ENCODE data around the gene OXTR.
"Not testable (repeated sequence)": the region's sequence is repeated elsewhere in the genome, so short reads cannot be mapped to it uniquely, and the experiment has no call there.

The OXTR gene

DNA sequence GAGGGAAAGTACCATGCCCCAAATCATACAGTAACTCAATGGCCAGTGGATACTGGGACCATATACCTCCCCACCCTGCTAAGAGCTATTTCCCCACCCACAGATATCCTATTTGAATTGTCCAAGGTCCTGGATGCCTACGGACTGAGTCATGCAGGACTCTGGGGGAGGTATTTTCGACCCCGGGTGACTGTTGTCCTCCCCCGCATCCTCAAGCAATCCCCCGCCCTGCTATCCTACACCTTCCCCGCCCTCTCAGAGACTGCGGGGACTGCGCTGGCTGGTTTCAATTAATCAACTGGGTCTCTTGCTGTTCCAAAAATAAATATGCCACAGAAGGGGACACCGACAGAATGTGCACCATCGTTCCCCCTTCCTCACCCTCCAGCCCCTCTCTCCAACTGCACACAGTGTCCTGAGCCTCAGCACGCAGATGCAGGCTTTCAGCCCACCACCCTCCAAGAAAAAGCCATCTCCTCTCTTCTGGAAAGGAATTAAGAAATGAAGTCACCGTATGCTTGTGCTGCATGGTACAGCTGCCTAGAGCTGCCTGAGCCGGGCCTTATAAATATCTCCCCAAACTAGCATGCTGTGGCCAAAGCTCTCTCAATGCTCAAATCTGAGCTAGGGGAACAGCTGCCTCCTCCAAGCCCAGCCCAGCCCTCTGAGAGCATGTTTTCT is 27.7 kb downstream of the OXTR start:
- DNase-seq (ENCODE audit: low read depth), result peak; percentile 93

DNA sequence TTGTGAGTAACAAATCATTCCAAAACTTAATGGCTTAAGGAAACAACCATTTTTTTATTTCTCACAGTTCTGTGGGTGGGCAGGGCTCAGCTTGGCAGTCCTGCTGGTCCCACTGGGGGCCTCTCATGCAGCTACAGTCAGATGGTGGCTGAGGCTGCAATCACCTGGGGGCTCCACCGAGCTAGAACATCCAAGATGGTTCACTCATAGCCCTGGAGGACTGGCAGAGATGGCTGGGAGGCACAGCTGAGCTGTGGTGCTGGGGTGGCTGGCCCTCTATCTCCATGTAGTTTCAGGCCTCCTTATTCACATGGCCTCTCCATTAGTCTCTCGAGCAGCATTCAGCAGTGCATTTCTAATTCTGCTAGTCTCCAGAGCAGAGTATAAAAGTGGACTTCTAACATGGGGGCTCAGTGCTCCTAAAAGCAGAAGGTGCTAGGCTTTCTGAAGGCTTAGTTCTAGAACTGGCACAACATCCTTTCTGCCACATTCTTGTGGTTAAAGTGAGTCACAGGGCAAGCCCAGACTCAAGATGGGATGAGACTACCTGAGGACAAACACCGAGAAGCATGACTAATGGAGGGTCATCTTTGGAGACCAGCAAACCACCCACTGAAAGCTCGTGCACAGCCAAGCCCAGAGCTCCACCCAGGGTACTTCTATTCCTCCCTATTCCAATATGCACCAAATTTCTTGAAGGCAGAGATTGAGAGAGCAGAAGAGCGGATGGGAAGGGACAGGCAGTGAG is 29.5 kb downstream of the OXTR start:
- DNase-seq (ENCODE audit: low read depth), result peak; percentile 81

DNA sequence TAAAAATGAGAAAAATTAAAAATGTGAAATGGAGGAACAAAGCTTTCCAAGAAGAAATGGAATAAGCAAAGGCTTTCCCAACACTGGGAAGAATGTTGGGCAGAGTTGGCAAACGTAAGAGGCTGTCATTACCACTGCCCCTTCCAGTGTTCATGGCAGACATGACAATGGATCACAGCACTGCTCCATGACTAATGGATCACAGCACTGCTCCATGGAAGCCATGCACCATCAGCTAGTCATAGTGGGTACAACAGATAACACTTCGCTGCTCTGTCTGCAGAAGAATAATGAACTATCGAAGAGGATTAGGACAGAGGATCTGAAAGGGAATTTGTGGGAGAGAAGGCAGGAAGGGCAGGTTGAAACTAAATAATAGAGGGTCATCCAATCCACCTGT is 30.8 kb downstream of the OXTR start:
- DNase-seq (ENCODE audit: low read depth), result no peak

DNA sequence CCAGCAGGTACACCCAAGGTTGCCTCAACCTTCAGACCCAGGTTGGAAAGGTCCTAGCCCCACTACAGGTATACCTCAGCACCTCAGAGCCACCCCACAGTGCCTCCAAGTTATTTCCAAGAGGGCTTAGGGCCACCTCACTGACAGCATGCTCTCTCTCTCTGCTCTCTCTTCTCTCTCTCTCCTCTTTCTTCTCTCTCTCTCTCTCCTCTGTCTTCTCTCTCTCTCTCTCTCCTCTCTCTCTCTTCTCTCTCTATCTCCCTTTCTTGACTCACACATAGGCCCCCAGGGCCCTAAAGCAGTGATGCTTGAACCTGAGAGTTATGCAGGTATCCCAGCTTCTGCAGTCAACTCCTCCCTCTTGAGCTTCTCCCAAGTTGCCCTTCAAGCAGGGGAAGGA is 31.6 kb downstream of the OXTR start:
- DNase-seq (ENCODE audit: low read depth), result no peak

DNA sequence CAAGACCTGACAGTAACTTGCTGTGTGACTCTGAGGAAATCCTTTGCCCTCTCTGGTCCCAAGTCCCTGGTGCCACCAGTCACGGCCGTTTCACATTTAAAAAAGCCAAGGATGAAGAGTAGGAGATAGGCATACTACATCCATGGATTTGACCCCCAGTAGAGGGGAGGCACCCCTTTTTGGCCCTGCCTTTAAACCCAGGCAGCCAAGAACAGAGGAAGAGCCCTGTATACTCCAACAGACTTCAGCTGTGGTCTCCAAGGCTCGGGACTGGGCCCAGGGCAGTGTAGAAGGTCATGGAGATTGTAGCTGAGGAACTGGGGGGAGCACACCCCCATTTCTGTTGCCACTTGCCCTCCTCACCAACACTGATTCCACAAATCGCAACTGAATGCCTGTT is 32.1 kb downstream of the OXTR start:
- no peak for DNase-seq (ENCODE audit: low read depth)

DNA sequence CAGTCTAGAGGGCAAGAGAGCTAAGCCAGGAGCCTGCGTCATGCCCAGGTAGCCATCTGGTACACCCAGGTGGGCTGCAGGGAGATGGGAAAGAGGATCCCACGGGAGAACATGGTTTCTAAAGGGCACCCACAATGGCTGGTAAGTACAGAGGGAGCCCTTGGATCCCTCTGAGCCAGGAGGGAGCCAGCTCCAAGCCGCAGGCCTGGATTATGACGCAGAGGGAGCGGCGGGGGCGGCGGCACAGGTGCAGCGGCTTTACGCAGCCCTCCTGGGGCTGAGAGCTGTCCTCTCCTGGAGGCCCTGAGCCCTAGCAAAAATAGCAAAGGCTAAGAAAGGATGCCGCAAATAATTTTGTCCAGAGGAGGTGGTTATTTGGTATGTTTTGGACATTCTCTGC is 33.0 kb downstream of the OXTR start:
- DNase-seq (ENCODE audit: low read depth), result no peak

DNA sequence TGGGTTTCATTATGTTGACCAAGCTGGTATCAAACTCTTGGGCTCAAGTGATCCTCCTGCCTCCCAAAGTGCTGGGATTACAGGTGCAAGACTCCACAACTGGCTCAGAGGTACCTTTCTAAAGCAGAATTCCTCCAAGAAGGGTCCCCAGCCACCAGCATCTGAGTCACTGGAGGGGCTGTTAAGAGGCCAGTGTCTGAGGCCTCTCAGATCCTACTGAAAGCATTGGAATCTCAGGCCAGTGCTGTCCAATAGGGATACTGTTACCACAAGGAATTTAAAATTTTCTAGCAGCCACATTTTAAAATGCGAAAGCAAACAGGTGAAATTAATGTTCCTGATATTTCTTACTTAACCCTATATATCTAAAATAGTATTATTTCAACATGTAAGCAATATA is 34.5 kb downstream of the OXTR start:
- DNase-seq (ENCODE audit: low read depth), result no peak

DNA sequence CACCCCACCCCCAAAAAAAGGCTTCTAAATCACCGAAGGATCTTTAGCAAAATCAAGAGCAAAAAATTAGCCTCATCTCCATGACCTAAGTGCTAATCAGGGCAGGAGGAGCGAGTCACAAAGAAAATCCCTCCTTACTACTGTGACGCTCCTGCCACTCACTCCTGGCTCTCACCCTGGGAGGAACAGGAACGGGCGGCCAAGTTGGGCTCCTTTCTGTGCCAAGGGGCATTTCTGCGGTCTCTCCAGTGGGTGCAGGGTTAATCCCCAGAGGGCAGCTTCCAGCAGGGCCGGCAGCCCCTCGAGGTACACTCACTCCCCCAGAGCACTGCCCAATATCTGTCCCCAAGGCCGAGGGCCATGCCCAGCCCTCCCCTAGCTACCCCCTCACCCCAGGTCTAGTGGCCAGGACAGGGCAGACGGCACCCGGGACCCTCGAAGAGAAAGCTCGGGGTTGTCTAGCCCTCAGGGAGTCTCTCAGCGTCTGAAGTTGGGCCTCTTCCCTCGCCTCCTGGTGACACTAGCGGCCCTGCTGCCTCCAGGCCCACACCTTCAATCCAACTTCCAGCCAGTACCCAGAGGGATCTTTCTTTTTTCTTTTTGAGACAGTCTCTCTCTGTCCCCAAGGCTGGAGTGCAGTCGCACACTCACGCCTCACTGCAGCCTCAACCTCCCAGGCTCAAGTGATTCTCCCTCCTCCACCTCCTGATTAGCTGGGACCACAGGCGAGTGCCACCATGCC is 35.1 kb downstream of the OXTR start:
- DNase-seq (ENCODE audit: low read depth), result no peak

DNA sequence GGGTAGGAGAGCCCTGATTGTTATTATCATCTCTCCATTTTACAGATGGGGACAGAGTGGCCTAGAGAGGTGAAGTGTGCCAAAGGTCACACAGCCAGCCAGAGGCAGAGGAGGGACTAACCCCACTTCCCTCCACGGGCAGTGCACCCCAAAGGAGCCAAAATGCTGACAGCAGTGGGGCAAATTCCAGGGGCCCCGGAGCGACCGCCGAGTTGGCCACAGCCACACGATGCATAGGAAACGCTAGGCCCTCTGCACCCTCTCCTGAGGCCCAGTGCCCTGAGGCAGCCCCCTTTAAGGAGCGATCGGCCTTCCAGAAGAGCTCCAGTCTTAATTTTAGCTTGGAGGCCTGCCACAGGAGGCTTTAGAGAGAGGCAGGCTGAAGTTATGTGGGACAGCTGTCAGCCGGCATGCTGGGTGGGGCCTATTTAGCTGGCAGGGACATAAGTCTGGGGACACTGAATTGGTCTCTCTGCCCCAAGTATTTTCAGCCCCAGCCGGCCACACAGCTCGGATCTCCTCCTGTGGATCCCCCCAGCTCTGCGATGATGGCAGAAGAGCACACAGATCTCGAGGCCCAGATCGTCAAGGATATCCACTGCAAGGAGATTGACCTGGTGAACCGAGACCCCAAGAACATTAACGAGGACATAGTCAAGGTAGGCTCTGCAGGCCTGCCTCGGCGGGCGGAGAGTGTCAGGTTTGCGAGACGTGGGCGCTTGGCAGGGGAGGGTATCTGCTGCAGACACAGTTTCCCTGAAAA is 35.9 kb downstream of the OXTR start, which contains the start of gene CAV3:
TSS of gene CAV3 (plus strand) at position 471 of the 763 bp plus-strand sequence. CDS start at position 546, 75 bp downstream.
- peak; percentile 34 for DNase-seq (ENCODE audit: low read depth)

DNA sequence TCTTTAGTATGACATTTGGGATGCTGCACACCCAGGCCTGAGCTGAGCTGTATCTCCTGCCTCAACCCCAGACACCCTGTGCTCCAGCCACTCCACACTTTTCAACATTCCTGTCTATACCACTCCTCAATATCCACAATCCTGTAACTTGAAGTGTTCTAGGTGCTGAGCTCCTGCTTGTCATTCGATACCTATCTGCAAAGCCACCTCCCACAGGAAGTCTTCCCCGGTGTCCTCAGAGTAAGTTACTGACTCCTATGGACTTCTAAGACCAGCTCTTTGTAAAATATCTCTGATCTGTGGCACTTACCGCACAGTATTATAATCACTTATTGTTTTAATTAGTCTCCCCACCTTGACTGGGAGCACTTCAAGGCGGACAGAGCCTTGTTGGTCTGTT is 37.0 kb downstream of the OXTR start:
- no peak for DNase-seq (ENCODE audit: low read depth)

DNA sequence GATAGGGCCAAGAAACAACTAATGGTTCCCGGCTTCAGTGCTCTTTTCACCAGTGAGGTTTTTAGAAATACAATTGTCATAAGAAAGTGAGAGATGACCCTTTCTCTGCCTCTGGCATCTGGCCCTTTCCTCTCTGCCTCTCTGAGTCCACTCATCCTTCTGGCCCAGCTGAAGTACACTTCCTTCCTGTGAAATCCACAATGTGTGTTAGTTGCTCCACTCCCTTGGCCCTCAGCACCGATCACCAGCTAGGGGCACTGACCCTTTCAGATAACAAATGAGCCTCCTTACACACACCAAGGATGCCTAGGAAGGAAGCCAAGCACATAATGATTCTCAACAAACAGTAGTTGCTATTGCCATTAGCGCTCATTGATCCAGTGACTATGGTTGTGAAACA is 38.8 kb downstream of the OXTR start:
- DNase-seq (ENCODE audit: low read depth), result peak; percentile 30

DNA sequence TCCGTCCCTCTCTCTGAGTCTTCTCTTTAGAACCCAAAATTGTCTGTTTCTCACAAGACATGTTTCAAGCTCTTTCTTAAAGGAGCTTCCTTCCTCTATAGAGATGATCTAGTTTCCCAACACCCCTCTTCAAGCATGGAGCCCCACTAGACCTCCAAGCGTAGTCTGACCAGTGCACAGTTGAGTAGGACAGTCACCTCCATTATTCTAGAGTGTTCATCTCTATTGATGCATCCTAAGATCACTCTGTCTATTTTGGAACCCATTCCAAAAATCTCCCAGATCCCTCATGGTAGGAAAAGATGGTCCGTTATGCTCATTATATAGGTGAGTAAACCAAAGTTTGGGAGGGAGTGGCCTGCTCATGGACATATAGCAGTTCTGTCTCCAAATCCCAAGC is 39.9 kb downstream of the OXTR start:
- DNase-seq (ENCODE audit: low read depth), result no peak

DNA sequence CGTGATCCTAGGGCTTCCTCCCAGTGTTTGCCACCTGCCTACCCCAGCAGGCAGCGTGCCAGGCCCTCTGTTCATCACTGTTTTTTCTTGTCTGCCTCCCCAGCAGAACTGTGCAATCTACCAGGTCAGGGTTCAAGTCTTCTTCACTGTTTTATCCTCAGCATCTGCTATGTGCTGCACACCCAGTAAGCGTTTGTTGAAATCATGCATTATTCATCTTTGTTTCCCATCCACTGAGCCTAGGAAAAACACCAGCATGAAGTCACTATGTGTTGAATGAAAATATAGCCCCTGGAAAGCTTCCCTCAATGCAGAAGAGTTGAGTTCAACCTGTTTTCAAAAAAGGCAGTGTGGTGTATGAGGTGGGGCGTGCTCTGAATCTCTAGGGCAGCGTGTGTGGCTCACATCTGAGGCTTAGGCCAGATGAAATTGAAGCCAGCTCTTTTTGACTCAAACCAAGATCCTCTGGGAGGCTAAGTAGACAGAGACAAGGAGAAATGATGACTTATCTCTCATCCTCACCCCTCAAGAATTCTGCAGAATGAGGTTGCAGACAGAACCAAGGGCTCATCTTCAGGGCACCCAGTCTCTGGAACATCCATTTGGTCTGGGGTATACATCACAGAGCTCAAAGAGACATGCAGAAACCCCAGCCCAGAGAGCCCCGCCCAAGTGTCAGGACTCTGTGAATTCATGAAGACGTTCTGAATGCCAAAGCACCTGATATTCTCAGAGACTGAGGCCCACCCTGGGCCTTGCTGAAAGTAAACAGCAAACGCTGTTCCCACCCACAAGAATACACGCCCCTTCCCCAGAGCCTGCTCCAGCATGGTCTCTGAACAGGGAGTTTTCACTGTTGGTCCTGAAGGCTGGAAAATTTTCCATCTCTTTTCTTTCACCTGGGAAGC is 41.6 kb downstream of the OXTR start:
- no peak for DNase-seq (ENCODE audit: low read depth)

DNA sequence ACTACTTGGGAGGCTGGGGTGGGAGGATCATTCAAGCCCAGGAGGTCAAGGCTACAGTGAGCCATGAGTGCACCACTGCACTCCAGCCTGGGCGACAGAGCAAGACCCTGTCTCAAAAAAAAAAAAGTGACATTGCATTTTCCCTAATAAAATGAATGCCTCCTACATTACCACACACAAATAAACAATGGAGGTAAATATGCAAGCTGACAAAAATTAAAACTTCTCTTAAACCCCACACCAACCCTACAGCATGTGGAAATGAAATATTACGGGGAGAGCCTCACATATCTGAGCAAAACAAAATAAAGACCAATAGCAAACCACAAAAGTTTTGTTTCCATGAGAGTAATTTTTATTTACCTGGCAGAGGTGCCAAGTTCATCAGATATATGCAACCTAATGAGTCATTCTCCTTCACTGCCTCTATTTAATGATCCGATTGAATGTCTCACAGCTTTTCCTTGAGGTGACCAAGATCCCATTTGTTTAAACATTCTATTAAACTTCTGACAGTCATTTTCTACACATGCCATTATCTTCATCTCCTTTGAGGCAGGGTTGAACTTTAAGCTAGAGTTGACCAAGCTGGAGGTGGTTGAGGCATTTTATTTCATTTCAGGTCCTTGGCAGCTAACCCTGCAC is 45.2 kb downstream of the OXTR start:
- DNase-seq (ENCODE audit: low read depth), result no peak

DNA sequence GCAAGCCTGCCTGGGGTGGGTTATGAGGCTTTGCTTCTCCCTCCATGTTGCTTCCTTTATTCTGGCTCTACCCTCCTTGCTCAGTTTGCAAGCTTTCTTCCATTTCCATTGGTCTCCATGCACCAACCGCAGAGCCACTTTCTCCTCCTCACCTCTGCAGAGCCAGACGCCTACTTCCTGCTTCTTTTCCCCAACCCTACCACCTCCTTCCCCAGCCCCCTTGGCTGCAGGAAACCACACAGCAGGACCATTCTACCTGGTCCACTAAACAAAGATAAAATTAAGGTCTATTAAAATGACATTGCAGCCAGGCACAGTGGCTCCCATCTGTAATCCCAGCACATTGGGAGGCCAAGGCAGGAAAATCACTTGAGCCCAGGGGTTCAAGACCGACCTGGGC is 45.8 kb downstream of the OXTR start:
- DNase-seq (ENCODE audit: low read depth), result no peak

DNA sequence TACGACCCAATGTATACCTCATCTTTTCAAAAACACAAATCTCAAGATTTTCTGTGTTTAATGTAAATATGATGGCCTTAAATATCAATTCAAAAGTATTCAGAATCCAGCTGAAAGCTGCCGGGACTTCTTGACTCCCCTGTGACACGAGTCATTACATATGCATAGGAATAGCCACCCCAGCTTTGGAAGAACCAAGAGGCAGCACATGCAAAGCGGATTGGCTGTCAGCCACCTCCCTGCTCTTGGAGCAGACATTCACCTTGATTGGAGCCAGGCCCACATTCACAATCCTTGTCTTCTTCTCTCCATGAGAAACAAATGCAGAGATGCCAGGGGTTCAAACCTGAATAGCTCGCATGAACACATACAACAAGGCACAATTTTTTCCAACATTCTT is 46.6 kb downstream of the OXTR start:
- DNase-seq (ENCODE audit: low read depth), result no peak

DNA sequence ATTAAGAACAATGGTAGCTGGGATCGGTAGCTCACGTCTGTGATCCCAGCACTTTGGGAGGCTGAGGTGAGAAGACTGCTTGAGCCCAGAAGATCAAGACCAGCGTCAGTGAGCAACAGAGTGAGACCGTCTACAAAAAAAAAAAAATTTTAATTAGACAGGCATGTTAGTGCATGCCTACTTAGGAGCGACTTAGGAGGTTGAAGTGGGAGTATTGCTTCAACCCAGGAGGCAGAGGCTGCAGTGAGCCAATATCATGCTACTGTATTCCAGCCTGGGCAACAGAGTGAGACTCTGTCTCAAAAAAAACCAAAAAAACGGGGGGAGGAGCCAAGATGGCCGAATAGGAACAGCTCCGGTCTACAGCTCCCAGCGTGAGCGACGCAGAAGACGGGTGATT is 53.7 kb downstream of the OXTR start:
- not testable (repeated sequence) for DNase-seq (ENCODE audit: low read depth)

DNA sequence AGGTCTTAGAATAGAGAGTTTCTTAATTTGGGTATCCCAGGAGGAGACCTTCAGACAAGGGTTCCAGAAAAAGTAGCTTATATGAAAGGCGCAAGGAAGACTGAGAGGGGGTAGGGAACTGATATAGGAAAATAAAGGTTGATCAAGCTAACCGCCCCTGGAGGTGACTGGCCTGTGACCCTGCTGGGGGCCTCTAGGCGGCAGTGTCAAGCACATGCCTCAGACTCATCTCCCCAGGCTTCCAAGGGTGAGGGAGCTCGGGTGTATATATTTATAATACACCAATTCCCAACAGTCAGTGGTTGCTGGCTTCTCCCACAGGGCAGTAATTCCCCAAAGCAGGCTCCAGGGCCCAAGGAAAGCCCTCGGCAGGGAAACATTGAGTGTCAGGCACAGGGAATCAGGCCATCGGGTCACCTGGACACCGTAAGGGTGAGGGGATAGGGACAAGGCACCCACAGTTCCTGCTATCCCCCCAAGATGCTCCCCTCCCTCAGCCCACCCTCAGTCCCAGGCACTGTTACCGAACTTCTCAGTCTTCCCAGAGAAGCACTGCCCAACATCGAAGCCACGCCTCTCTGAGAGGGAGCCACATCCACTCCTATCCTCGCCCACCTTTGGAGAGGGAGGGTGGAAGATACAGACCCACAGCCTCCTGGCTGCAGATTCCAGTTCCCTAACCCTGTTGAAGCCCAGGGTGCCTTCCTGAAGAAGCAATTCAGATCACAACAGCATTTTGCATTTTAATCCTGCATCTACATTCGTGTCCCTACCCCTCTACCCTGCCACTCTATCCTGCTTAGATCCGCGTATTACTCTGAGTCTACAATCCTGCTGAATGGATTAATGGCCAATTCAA is 55.3 kb downstream of the OXTR start:
- peak; percentile 27 for DNase-seq (ENCODE audit: low read depth)

DNA sequence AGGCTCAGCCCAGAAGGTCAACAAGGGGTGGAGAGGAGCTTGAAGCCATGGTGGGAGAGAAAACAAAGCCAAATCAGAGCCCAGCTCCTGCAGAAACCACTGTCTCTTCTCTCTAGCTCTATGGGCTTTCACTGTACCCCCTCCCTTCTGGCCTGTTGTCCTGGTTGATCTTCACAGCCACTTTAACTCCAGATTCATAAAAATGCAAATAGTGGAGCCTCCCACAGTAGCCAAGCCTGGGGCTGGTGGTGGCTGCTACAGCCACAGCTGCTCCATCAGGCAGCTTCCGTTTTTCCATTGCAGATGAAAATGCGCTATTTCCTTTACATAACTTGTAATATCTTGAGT is 56.5 kb downstream of the OXTR start:
- no peak for DNase-seq (ENCODE audit: low read depth)

All from EH (cell line).